Endometrial microvascular endothelial cells (primary cell): ENCODE measurements around the gene TEC. TPM values are rescaled to one million over a fixed set of nuclear protein-coding genes. Genes with fewer than 3 reads are reported as not detected.
"Not testable (repeated sequence)": the region's sequence is repeated elsewhere in the genome, so short reads cannot be mapped to it uniquely, and the experiment has no call there.

Experiments
- in situ Hi-C: cut with HindIII; loops from 2 replicates; pipeline ENCODE4 v1.10.0; 2017; ENCODE audit warnings: low sequenced_read_pairs, low pct_unique_long_range_greater_than_20kb; ENCODE audit errors: inconsistent ontology term
- total RNA-seq: library from RNA; depleted of rRNA; stranded (reverse); fragments of >200 nt; gene quantifications from one replicate; pipeline ENCODE4 v1.2.3, GENCODE V29; 2015; ENCODE audit errors: inconsistent ontology term

TEC gene
- total RNA-seq, 1 donor from 2014 or later: 0.74 TPM

- in situ Hi-C loops: no loop called here
These were observed 22.3 kb downstream of the TEC start for GRCh38 chr4:48247142-48247877.

GRCh38 chr4:48244665-48245064 is 25.0 kb downstream of the TEC start:
- in situ Hi-C loops: no loop called here

GRCh38 chr4:48243887-48244286 is 25.8 kb downstream of the TEC start:
- in situ Hi-C loops: no loop called here

- in situ Hi-C loops: no loop called here
These were observed 26.2 kb downstream of the TEC start for GRCh38 chr4:48243429-48243828.

- in situ Hi-C loops: no loop called here
These were observed 27.0 kb downstream of the TEC start for GRCh38 chr4:48242511-48243195.

- in situ Hi-C loops: no loop called here
These were observed 27.9 kb downstream of the TEC start for GRCh38 chr4:48241731-48242130.

- in situ Hi-C loops: no loop called here
These were observed 31.5 kb downstream of the TEC start for GRCh38 chr4:48237996-48238645.

GRCh38 chr4:48235050-48235449 is 34.6 kb downstream of the TEC start:
- in situ Hi-C loops: no loop called here

GRCh38 chr4:48234575-48234974 is 35.1 kb downstream of the TEC start:
- in situ Hi-C loops: no loop called here

- in situ Hi-C loops: no loop called here
These were observed 40.7 kb downstream of the TEC start for GRCh38 chr4:48228949-48229348.

GRCh38 chr4:48227662-48228061 is 42.0 kb downstream of the TEC start:
- in situ Hi-C loops: no loop called here

GRCh38 chr4:48226199-48226598 is 43.4 kb downstream of the TEC start:
- in situ Hi-C loops: no loop called here

GRCh38 chr4:48225368-48226141 is 44.1 kb downstream of the TEC start:
- in situ Hi-C loops: no loop called here

- in situ Hi-C loops: no loop called here
These were observed 45.0 kb downstream of the TEC start for GRCh38 chr4:48224606-48225005.

GRCh38 chr4:48223633-48224295 is 45.9 kb downstream of the TEC start:
- in situ Hi-C loops: no loop called here

- in situ Hi-C loops: no loop called here
These were observed 47.1 kb downstream of the TEC start for GRCh38 chr4:48222491-48222890.

- in situ Hi-C loops: not testable (repeated sequence)
These were observed 50.2 kb downstream of the TEC start for GRCh38 chr4:48219430-48219829.

- in situ Hi-C loops: no loop called here
These were observed 53.1 kb downstream of the TEC start for GRCh38 chr4:48216563-48216962.

GRCh38 chr4:48215977-48216376 is 53.7 kb downstream of the TEC start:
- in situ Hi-C loops: no loop called here
